ENCODE measurements around the gene AFM. TPM values are rescaled to one million over a fixed set of nuclear protein-coding genes. Genes with fewer than 3 reads are reported as not detected.

AFM gene
- total RNA-seq, 4 donors from 2014 or later: not detected

DNA sequence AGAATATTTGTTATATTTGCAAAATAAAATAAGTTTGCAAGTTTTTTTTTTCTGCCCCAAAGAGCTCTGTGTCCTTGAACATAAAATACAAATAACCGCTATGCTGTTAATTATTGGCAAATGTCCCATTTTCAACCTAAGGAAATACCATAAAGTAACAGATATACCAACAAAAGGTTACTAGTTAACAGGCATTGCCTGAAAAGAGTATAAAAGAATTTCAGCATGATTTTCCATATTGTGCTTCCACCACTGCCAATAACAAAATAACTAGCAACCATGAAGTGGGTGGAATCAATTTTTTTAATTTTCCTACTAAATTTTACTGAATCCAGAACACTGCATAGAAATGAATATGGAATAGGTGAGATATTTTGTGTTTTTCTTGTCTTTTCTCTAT, 45.6 kb upstream of the AFM start, which contains the start of gene AFP:
Gene AFP (plus strand): TSS at position 238 of the 400 bp plus-strand sequence. CDS start 42 bp downstream, at position 280.
- DNase-seq (ENCODE audit: low spot score in 2 of 2): no peak
- 75 to 81% methylated on average over 1 of the region's 1 CpG for WGBS, 2 donors
- H3K4me3 ChIP-seq (ENCODE audit: low read depth, poor library complexity, severe bottlenecking): no peak within 1 kb of the TSS
- intact Hi-C loops (cut with DNase I; ENCODE audit: low total_unique reads): no loop called here
- no peak for TF ChIP-seq CTCF (IDR thresholded peaks at IDR 0.05)
- no peak for TF ChIP-seq POLR2A (IDR thresholded peaks at IDR 0.05)

DNA sequence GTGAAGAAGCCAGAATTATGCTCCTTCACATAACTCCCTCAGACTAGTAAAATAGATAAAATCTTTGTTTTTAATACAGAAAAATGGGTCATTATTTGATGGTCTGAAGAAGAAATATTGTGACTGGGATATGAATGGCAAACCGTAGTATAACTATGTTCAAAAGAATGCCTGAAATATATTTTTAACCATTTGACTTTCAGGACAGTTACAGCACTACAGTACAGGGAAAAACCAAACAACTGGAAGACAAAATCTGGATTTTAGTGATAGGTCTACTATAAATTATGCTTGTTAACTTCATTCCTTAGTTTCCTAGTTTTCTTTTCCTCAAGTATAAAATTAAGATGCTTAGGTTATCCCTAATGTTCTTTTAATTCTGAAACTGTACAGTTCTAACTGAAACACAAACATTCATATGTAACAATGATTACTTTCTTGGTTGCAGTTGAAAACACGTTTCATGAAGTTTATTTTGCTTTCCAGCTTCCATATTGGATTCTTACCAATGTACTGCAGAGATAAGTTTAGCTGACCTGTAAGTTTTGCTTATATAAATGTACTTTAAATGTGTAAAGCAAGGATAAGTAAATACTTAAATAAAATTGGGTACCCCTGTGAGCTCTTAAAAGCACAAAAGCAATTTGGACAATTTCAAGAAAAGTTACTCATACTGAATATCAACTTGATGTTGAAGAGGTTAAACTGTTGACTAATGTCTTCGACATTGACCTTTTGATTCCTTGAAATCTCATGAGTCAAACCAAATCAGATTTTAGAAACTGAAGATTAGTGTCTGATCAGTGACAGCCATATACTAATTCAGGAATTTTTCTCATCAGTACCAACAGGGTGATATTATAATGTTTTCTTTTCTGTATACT, 44.6 kb upstream of the AFM start:
- no peak overlapping the region for H3K4me3 ChIP-seq (ENCODE audit: low read depth, poor library complexity, severe bottlenecking)
- intact Hi-C loops (cut with DNase I; ENCODE audit: low total_unique reads): no loop called here
- no peak for TF ChIP-seq POLR2A (IDR thresholded peaks at IDR 0.05)
- TF ChIP-seq CTCF (IDR thresholded peaks at IDR 0.05): no peak
- DNase-seq (ENCODE audit: low spot score in 2 of 2): no peak
- WGBS, 2 donors: 70 to 71% methylated on average over 3 of the region's 3 CpGs

GRCh38 chr4:73437558-73437956, 44.0 kb upstream of the AFM start:
- no peak overlapping the region for H3K4me3 ChIP-seq (ENCODE audit: low read depth, poor library complexity, severe bottlenecking)
- no peak for DNase-seq (ENCODE audit: low spot score in 2 of 2)
- intact Hi-C loops (cut with DNase I; ENCODE audit: low total_unique reads): no loop called here
- TF ChIP-seq CTCF (IDR thresholded peaks at IDR 0.05): no peak
- TF ChIP-seq POLR2A (IDR thresholded peaks at IDR 0.05): no peak

DNA sequence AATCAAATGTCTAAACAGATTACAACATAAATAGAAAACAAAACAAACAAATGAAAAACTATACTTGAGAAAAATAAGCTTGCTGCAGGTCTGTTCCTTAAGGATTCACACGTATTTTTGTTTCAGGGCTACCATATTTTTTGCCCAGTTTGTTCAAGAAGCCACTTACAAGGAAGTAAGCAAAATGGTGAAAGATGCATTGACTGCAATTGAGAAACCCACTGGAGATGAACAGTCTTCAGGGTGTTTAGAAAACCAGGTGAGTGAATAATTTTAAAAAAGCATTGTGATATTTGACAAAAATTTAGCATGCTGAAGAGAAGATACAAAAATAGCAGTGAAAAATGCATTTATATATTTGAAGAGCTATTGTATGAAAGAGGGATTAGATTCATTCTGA, 43.5 kb upstream of the AFM start:
- 77 to 80% methylated on average over 1 of the region's 1 CpG for WGBS, 2 donors
- TF ChIP-seq POLR2A (IDR thresholded peaks at IDR 0.05) (no peak), CTCF (IDR thresholded peaks at IDR 0.05) (no peak)
- H3K4me3 ChIP-seq (ENCODE audit: low read depth, poor library complexity, severe bottlenecking): no peak overlapping the region
- no peak for DNase-seq (ENCODE audit: low spot score in 2 of 2)
- intact Hi-C loops (cut with DNase I; ENCODE audit: low total_unique reads): no loop called here

GRCh38 chr4:73438582-73439215, 42.8 kb upstream of the AFM start:
- WGBS, 2 donors: 68 to 73% methylated on average over 2 of the region's 2 CpGs
- DNase-seq (ENCODE audit: low spot score in 2 of 2): no peak

More at GRCh38 chr4:73438582-73439215, 42.8 kb upstream of the AFM start:
- no peak for TF ChIP-seq CTCF (IDR thresholded peaks at IDR 0.05)
- intact Hi-C loops (cut with DNase I; ENCODE audit: low total_unique reads): no loop called here
- H3K4me3 ChIP-seq (ENCODE audit: low read depth, poor library complexity, severe bottlenecking): no peak overlapping the region
